Stimulated activated CD4-positive, alpha-beta T cell treated with anti-CD3 and anti-CD28 coated beads, Interleukin-4, amount 100 ng/mL, for 1 hour (primary cell): ENCODE measurements around the gene OTULINL.
"Not testable (repeated sequence)": the region's sequence is repeated elsewhere in the genome, so short reads cannot be mapped to it uniquely, and the experiment has no call there.

Source experiments
- DNase-seq: peaks from one replicate; pipeline ENCODE4 v3.0.0-alpha.2; 2020

OTULINL gene

DNA sequence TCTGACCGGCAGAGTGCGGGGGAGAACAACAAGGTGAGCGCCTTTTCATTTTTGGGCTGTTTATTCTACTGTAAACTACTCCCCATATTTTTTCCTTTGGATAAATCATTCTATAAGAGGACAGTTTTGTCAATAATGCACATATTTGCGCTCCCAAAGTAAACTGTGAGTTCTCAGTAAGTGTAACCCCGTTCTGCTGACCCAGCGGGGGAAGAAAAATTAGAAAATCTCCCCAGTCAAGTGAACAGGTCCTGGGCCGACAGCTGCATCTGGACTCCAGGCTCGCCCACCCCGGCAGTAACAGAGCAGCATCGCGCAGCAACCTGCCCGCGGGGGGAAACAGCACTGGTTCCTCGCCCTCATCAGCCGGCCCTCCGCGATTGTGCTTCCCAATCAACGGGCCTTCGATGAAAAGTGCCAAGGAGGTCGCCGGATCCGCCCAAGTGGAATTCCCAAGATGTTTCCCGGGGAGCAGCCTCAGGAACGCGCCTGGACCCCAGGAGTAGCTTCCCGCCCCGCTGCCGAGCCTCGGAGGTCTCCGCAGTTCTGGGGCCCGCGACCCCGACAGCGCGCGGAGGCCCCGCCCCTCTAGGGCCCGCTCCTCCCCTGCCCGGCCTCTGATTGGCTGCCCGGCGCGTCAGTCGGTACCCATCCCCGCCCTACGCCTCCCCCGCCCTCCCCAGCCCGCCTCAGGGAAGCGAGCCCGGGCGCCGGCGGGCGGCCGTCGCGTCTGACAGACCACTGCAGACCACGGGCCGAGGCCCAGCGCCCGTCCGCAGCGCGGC lies at the start of gene OTULINL:
Gene OTULINL, plus strand, starts transcription at position 687 of the 785 bp plus-strand sequence. CDS start 103 bp downstream, outside the sequence.
- DNase-seq = peak; percentile 91

DNA sequence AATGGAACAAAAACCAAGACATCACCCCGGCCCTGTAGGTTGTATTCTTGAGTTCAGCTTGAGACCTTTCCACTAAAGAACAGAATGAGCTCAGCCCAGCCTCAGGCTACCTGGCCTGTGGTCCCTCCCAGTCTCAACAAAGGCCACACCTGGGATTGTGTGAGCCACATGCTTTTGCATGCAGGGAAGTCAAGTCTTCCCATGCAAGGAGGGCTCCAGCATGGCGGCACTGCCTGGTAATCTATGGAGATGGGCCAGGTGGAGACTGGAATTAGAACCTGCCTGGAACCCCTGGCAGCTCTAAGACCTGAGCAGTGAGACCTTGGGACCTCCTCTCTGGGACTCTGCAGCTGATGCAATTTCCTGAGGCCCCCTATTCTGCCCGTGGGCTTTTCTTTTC lies 49.4 kb upstream of the OTULINL start:
- DNase-seq = no peak

DNA sequence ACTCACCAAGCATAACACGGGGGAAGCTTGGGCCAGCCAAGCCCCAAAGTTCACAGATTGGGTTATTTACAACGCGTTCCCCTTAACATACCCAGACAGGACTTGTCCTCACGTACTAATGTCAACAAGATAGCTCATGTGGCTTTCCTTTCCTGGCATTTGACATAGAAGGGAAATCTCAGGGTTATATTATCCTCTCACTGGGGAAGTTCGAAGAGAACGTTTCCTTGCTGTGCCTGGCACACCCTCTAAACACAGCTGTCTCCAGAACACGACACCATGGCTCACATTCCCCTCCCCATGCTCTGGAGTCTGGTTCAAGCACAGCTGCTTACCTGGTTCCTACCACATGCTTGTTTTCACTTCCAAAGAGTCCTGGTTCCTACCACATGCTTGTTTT lies 46.8 kb upstream of the OTULINL start:
- no peak for DNase-seq

DNA sequence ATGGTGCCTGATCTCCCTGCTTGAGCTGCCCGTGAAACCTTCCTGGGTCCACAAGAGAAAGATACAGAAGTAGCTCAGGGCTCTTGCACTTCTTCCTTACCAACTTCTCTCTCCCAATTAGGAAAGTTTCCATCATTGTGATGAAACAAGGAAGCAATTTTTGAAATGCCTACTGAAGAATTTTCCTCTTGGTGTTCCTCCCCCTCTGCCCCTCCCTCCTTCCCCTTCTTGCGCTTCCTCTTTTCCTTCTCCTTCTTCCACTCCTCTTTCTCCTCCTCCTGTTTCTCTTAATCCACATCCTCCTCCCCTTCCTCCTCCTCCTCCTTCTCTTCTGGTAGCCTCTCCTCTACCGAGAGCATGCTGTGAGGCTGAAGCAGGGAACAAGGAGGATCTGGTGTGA lies 36.3 kb upstream of the OTULINL start:
- no peak for DNase-seq

DNA sequence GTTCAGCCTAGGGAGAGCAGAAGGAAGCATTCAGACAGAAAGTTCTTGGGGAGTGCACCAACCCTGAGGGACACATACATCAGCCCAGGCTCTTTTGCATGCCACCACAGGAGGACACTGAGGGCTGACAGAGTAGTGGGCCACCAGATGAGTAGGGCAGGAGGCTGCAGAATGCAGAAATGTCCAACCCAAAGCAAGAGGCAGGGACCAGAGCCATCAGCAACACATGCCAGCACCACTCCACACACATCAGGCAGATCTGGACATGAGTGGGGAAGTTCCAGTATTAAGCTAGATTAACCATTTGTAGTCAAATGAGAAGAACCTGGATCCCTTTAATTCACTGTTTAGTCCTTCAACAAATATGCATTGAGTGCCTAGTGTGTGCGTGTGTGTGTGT lies 35.7 kb upstream of the OTULINL start:
- no peak for DNase-seq

DNA sequence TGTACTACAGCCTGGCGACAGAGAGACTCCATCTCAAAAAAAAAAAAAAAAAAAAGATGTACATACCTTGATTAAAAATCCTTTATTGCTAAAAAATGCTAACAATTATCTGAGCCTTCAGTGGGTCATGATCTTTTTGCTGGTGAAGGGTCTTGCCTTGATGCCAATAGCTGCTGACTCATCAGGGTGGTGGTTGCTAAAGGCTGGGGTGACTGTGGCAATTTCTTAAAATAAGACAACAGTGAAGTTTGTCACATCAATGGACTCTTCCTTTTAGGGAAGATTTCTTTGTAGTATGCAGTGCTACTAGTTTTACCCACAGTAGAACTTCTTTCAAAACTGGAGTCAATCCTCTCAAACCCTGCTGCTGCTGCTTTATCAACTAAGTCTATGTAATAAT lies 33.9 kb upstream of the OTULINL start:
- no peak for DNase-seq

DNA sequence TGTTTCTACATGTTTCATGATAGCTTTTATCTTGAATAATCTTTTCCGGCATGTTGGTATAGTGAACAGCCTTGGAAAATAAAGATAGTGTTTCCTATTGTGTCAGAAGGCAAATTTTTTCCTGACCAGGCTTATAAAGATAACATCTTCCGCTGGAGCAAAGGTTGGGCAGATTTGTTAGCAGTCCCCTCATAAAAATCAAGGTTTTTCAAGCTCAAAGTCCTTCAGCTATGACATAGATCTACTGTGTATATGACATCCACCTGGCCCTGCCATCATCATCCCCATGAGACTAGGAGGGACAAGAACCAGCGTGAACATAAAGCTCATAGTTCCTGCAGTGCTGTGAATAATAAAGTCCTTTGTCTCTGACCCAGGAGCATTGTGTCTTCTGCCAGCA lies 30.4 kb upstream of the OTULINL start:
- DNase-seq = no peak

DNA sequence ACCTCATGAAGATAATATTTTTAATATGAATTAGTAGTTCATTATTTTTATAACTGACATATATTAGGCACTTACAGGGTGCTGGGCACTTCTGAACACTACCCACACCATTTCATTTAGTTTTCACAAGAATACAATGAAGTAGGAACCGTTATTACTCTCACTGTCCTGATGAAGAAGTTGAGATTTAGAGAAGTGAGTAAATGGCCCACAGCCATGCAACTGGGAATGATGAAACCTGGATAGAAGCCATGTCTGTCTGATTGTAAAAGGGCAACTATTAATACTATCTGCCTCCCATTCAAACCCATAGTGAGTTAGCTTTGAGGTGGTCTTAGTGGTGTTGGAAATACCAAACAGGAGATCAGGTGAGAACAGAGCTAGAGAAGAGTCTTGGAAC lies 29.6 kb upstream of the OTULINL start:
- no peak for DNase-seq

DNA sequence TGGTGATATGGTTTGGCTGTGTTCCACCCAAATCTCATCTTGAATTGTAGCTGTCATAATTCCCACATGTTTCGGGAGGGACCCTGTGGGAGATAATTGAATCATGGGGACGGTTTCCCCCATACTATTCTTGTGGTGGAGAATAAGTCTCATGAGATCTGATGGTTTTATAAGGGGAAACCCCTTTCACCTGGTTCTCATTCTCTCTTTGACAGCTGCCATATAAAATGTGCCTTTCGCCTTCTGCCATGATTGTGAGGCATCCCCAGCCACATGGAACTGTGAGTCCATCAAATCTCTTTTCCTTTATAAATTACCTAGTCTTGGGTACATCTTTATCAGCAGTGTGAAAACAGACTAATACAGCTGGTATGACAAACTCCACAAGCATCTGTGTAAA lies 27.3 kb upstream of the OTULINL start:
- DNase-seq = not testable (repeated sequence)

DNA sequence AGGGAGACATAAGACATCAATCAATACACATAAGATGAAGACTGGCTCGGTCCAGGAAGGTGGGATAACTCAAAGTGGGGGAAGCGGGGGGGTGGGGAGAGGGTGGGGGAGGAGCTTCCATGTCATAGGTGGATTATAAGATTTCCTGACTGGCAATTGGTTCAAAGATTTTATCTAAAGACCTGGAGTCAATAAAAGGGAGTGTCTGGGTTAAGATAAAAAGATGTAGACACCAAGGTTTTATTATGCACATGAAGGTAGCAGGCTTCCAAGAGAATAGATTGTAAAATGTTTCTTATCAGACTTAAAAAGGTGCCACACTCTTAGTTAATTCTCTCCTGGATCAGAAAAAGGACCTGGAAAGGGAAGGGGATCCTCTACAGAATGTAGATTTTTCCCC lies 25.6 kb upstream of the OTULINL start:
- no peak for DNase-seq

DNA sequence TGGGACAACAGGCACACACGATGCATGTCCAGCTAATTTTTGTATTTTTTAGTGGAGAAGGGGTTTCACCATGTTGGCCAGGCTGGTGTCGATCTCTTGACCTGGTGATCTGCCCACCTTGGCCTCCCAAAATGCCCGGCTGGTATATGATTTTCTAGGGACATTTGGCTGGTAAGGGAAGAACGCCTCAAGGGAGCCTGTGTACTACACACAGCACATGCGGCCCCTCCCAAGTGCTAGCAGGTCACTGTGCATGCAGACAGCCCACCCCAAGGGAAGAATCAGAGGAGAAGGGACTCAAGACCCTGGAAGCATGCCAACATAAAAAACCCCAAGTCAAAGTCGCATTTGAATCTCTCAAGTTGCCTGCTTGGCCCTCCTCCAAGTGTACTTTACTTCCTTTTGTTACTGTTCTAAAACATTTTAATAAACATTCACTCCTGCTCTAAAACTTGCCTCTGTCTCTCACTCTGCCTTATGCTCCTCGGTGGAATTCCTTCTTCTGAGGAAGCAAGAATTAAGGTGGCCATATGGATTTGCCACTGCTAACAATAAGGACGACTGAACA lies 24.3 kb upstream of the OTULINL start:
- DNase-seq = no peak

DNA sequence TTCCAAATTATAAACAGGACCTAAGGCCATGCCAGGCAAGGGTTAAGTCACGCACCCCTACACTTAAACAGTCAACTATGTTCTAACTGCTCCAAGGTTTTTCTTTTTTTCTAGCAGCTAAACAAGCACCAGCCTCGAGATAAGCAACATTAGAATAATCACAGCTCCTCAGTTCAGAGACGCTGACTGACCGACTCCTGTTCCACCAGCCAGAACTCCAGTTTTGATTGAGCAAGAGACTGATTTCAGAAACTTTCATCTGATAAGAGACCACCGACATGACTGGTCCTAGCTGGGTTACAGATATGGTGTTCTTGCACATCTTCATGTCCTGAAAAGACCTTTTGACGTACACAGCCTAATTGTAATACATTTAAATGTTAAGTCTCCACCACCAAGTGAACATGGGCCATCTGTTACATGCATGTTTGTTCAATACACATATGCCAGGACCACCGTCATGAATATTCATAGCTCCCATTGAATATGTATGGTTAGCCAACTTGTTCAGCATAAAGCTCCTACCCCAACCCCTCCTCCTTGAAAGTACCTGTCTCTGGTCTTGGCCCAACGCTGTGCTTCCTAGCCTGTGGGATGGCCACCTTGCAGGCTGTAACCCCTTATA lies 23.7 kb upstream of the OTULINL start:
- no peak for DNase-seq

DNA sequence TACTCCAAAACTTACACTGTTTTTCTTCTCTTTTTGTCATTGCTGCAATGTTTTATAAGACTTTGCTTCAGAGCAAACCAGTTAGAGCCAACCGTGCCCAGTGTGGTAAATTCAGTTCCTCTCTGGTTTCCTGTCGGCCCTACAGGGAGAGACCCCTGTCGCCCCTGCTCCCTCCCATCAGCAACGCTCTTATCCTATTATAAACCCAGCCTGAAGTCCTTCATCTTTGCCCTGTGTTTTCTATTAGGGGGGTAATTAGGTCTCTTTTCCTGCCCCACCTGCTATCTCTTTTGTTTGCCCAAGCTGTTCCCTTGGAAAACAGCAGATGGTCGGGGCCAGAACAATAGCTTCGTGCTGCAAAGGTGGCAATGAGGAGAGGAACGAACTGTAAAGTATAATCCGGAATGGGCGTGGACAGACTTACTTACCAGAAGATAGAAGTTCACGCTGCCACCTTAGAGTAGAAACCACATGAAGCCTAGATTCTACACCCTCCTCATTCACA lies 21.4 kb upstream of the OTULINL start:
- no peak for DNase-seq

DNA sequence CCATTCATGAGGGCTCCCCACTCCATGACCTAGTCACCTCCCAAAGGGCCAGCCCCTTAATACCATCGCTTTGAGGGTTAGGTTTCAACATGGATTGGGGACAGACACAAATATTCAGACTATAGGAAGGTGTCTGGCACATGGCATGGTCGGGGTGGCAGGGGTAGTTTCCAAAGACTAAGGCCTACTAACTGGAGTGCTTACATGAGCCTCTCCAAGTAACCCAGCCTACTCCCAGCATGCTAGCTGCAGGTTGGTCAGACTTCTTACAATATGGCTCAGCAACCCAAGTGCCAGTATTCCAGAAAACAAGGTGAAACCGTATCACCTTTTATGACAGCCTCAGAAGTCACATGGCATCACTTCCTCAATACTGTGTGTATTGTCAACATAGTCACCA lies 19.9 kb upstream of the OTULINL start:
- no peak for DNase-seq

DNA sequence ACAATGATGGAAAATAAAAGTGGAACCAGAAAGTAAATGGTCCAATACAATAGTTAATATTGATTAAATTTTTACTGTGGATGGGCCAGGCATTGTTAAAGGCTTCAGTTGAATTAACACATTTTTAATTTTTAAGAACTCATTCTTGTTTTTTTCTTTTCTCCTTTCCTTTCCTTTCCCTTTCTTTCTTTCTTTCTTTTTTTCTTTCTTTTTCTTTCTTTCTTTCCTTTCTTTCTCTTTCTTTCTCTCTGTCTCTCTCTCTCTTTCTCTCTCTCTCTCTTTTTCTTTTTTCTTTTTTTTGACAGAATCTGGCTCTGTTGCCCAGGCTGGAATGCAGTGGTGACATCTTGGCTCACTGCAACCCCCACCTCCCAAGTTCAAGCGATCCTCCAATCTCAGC lies 13.3 kb upstream of the OTULINL start:
- DNase-seq = no peak

DNA sequence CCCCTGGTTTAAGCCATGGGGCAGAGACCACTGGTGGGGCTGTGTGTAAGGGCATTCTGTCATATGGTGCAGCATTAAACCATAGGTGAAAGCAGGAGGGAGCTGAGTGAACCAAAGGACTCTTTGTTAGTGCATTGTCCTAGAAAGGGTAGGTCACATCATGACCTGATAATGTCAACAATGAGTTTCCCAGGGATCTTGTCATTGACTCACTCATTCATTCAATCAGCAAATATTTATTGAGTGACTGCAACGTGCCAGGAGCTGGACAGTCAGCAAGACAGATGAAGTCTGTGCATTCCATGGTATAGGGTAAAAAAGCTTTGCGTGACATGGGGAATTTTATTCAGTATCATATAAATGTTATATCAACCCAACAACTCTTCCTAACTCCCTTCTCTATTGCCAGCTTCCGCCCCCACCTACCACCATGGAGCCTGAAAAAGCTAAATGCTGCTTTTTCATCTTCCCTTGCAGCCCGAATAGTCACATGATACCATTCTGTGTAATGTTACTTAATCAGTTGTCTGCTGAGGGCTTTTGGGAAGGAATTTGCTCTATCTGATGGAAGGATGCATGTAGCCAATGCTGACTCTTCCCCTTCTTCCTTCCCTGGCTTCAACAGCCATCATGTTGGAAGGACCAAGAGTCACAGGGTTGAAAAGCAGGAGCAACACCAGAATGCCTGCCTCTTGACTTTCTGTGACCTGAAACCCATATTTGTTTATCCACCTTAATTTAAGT lies 11.5 kb upstream of the OTULINL start:
- DNase-seq = no peak

DNA sequence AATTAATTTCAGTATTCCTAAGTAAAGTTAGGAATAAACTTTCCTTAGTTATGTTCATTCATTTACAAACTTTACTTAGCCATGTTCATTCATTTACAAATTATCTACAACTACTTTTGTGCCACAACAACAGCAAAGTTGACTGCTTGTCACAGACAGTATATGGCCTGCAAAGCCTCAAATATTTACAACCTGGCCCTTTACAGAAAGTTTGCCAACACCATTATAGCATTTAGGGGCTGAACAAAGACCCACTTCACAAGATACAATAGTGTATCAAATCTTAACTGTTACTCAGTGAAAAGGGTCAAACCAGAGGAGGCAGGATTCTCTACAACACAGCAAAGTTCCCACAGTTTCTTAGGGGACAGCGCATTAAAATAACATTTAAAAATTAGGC lies 9.7 kb upstream of the OTULINL start:
- no peak for DNase-seq

DNA sequence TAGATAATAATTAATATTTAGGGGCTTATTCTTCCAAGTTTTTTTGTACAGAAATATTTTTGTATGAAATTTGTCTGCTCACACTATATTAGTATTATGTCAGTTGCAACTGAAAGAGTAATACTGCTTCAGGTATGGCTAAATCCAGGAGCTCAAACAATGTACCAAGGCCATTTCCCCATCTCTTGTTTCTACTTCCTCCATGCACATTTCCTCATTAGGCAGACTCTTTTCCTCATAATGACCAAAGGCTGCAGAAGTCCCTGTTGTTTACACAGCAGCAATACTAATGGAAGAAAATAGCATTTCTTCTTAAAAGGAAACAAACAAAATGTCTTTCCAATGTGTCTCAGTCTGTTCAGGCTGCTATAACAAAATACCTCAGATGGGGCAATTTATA lies 9.2 kb upstream of the OTULINL start:
- no peak for DNase-seq

DNA sequence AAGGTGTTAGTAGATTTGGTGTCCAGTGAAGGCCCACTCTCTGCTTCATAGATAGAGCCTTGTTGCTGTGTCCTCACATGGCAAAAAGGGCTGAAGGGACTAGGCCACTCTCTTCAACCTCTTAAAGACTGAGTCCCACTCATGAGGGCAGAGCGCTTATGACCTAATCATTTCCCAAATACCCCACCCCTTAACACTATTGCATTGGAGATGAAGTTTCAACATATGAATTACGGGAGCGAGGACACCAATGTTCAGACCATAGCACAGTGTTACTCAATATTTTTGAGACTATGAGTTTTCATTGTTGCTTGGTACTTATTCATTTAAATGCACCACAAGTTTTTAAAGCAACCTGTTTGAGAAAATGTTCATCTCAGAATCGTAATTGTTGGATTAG lies 8.8 kb upstream of the OTULINL start:
- no peak for DNase-seq

DNA sequence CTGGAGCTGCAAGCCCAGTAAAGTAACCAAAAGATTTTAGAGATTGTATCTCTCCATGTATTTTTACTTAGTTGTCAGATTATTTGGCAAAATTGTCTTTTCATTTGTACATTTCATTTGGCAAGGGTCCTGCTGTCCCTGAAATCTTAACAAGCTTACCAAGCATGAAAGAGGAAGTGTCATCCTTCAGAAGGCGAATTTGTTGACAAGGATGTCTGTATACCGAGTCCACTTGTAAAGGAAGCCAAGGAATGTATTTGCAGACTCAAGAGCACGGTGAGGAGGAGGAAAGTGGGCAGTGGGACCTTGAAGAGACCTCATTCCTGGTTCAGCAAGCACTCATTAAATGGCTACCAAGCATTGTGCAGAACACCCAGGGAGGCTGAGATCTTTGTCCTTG lies 7.5 kb upstream of the OTULINL start:
- no peak for DNase-seq

DNA sequence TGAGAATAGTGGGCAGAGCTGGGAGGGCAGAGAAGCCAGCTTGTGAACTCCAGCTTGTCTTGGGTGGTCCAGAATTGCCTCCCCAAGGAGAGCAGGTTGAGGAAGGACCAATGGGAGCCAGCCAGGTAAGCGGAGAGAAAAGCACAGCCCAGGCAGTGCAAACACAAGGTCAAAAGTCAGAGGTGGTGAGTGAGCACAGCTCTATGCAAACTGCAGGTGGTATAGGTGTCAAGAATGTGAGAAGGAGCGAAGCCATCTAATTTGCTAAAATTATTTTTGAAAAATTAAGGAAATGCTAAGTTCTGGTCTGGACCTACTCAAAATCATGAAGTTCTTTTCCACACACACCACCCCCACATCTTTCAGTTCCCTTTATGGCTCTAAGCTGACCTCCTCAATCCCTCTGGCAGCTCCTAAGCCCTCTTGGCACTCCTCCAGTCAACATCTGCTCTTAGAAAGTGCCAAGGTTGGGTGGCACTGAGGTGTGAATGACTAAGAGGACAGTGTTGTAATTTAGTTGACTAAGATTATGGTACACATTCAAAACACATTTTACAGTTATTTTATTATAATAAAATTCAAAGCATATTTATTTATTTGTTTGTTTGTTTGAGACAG lies 6.6 kb upstream of the OTULINL start:
- no peak for DNase-seq

DNA sequence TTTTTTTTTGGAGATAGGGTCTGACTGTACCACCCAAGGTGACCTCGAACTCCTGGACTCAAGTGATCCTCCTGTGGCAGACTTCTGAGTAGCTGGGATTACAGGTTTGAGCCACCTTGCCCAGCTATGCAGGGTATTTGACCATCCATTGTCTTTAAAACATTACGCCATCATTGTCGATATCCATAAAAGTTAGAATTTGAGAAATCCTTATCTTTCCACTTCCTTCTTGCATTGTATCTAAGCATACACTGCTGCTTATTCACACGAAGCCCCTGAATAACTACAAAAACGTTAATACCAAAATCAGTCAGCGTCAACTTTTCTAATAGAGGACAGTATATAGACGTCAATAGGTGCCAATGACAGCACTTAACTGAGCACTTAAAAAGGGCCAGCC lies 5.4 kb upstream of the OTULINL start:
- no peak for DNase-seq

DNA sequence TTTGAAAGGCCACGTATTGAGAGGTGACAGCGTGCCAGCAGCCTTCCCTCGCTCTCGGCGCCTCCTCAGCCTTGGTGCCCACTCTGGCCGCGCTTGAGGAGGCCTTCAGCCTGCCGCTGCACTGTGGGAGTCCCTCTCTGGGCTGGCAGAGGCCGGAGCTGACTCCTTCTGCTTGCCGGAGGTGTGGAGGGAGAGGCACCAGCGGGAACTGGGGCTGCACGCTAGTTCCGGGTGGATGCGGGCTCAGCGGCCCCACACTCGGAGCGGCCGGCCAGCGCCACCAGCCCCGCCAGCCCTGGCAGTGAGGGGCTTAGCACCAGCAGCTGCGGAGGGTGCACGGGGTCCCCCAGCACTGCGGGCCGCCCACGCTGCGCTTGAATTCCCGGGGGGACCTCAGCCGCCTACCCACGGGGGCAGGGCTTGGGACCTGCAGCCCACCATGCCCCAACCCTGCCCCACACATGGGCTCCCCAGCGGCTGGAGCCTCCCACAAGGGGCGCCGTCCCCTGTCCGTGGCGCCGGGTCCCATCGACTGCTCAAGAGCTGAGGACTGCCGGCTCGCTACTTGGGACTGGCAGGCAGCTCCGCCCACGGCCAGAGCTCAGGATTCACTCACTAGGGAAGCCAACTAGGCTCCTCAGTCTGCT lies 4.4 kb upstream of the OTULINL start:
- DNase-seq = no peak
